ENCODE data around the gene CDH23.

The CDH23 gene

GRCh38 chr10:71697938-71698709, 301.4 kb downstream of the CDH23 start:
- no peak for DNase-seq (ENCODE audit: low read depth)

GRCh38 chr10:71698737-71699136, 302.0 kb downstream of the CDH23 start:
- DNase-seq (ENCODE audit: low read depth), result no peak
- no peak overlapping the region for H3K4me3 ChIP-seq (ENCODE audit: control insufficient read depth, low read depth, low read length)
- TF ChIP-seq CTCF (IDR thresholded peaks at IDR 0.05; ENCODE audit: control insufficient read depth, insufficient read depth, low read depth, low read length, missing control alignments), result no peak

More at GRCh38 chr10:71697938-71698709, 301.4 kb downstream of the CDH23 start:
- TF ChIP-seq CTCF (IDR thresholded peaks at IDR 0.05; ENCODE audit: control insufficient read depth, insufficient read depth, low read depth, low read length, missing control alignments), result no peak
- no peak overlapping the region for H3K4me3 ChIP-seq (ENCODE audit: control insufficient read depth, low read depth, low read length)

- no peak for TF ChIP-seq CTCF (IDR thresholded peaks at IDR 0.05; ENCODE audit: control insufficient read depth, insufficient read depth, low read depth, low read length, missing control alignments)
- DNase-seq (ENCODE audit: low read depth), result no peak
- no peak overlapping the region for H3K4me3 ChIP-seq (ENCODE audit: control insufficient read depth, low read depth, low read length)
These were observed 304.1 kb downstream of the CDH23 start for GRCh38 chr10:71700731-71701368.

DNA sequence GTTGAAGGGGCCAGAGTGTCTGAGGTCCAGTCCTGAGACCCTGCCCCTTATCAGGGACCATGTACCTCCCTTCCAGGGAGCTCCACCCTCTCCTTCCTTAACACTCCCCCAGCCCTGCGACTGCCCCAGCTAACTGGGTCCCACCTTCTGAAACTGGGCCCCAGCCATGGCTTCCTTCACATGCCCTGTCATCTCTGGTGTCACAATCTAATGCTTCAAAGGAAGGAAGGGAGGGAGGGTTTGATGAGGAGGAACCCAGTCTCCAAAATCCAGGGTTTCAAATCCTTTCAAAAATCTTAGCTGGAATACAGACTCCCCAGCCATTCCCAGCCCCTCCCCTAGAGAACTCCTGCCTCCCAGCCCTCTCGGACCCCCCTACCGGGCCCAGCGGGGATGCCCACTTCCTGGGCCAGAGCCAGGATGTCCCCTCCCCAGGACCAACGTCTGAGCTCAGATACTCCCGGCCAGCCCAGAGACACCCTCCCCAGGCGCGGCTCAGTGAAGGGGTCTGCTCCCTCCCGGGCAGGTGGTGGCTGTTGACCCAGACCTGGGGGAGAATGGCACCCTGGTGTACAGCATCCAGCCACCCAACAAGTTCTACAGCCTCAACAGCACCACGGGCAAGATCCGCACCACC, 304.9 kb downstream of the CDH23 start:
- no peak for TF ChIP-seq CTCF (IDR thresholded peaks at IDR 0.05; ENCODE audit: control insufficient read depth, insufficient read depth, low read depth, low read length, missing control alignments)
- DNase-seq (ENCODE audit: low read depth), result no peak
- no peak overlapping the region for H3K4me3 ChIP-seq (ENCODE audit: control insufficient read depth, low read depth, low read length)

GRCh38 chr10:71703577-71703976, 306.9 kb downstream of the CDH23 start:
- H3K4me3 ChIP-seq (ENCODE audit: control insufficient read depth, low read depth, low read length), result no peak overlapping the region
- DNase-seq (ENCODE audit: low read depth), result no peak
- TF ChIP-seq CTCF (IDR thresholded peaks at IDR 0.05; ENCODE audit: control insufficient read depth, insufficient read depth, low read depth, low read length, missing control alignments), result no peak

DNA sequence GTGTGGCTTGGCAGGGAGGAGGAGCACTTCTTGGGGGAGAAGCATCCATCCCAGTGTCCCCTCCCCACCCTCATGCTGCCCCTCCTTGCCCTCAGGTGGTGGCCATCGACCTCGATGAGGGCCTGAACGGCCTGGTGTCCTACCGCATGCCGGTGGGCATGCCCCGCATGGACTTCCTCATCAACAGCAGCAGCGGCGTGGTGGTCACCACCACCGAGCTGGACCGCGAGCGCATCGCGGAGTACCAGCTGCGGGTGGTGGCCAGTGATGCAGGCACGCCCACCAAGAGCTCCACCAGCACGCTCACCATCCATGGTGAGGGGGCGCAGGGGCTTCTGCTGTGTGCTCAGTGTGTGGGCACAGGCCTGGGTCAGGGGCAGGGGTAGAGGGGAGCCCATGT, 308.1 kb downstream of the CDH23 start:
- no peak for DNase-seq (ENCODE audit: low read depth)
- TF ChIP-seq CTCF (IDR thresholded peaks at IDR 0.05; ENCODE audit: control insufficient read depth, insufficient read depth, low read depth, low read length, missing control alignments), result no peak
- H3K4me3 ChIP-seq (ENCODE audit: control insufficient read depth, low read depth, low read length), result no peak overlapping the region
